ENCODE data around the gene KCTD7.
"Not testable (repeated sequence)": the region's sequence is repeated elsewhere in the genome, so short reads cannot be mapped to it uniquely, and the experiment has no call there.

Gene KCTD7

GRCh38 chr7:66591799-66592596 is 36.7 kb upstream of the KCTD7 start:
- DNase-seq (ENCODE audit: low read depth) = peak; percentile 89
- TF ChIP-seq, protein P1, sequence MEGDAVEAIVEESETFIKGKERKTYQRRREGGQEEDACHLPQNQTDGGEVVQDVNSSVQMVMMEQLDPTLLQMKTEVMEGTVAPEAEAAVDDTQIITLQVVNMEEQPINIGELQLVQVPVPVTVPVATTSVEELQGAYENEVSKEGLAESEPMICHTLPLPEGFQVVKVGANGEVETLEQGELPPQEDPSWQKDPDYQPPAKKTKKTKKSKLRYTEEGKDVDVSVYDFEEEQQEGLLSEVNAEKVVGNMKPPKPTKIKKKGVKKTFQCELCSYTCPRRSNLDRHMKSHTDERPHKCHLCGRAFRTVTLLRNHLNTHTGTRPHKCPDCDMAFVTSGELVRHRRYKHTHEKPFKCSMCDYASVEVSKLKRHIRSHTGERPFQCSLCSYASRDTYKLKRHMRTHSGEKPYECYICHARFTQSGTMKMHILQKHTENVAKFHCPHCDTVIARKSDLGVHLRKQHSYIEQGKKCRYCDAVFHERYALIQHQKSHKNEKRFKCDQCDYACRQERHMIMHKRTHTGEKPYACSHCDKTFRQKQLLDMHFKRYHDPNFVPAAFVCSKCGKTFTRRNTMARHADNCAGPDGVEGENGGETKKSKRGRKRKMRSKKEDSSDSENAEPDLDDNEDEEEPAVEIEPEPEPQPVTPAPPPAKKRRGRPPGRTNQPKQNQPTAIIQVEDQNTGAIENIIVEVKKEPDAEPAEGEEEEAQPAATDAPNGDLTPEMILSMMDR (IDR thresholded peaks at IDR 0.05; ENCODE audit: low read length, missing control alignments) = no peak
- H3K4me3 ChIP-seq (replicated peaks; ENCODE audit: low read depth, low read length) = peak overlapping the region; percentile 74

- peak overlapping the region; percentile 74 for H3K4me3 ChIP-seq (replicated peaks; ENCODE audit: low read depth, low read length)
- not testable (repeated sequence) for DNase-seq (ENCODE audit: low read depth)
These were observed 36.0 kb upstream of the KCTD7 start for GRCh38 chr7:66592597-66593146.

- not testable (repeated sequence) for DNase-seq (ENCODE audit: low read depth); H3K4me3 ChIP-seq (replicated peaks; ENCODE audit: low read depth, low read length)
These were observed 34.6 kb upstream of the KCTD7 start for GRCh38 chr7:66594082-66594481.

- no peak overlapping the region for H3K4me3 ChIP-seq (replicated peaks; ENCODE audit: low read depth, low read length)
- TF ChIP-seq, protein P1 (IDR thresholded peaks at IDR 0.05; ENCODE audit: low read length, missing control alignments) = no peak
- DNase-seq (ENCODE audit: low read depth) = no peak
These were observed 31.2 kb upstream of the KCTD7 start for GRCh38 chr7:66597461-66597860.

GRCh38 chr7:66602159-66602558 is 26.5 kb upstream of the KCTD7 start:
- DNase-seq (ENCODE audit: low read depth) = no peak
- TF ChIP-seq, protein P1 (IDR thresholded peaks at IDR 0.05; ENCODE audit: low read length, missing control alignments) = no peak
- no peak overlapping the region for H3K4me3 ChIP-seq (replicated peaks; ENCODE audit: low read depth, low read length)

DNA sequence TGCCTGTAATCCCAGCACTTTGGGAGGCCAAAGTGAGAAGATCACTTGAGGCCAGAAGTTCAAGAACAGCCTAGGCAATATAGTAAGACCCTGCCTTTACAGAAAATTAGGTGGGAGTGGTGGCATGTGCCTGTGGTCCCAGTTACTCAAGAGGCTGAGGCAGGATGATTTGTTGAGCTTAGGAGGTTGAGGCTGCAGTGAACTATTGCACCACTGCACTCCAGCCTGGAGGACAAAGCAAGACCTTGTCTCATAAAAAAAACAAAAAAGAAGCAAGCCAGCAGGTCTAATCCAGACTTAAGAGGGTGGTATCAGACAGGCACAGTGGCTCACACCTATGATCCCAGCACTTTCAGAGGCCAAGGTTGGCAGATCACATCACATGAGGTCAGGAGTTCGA is 24.5 kb upstream of the KCTD7 start:
- DNase-seq (ENCODE audit: low read depth) = no peak
- TF ChIP-seq, protein P1 (IDR thresholded peaks at IDR 0.05; ENCODE audit: low read length, missing control alignments) = no peak
- H3K4me3 ChIP-seq (replicated peaks; ENCODE audit: low read depth, low read length) = no peak overlapping the region

GRCh38 chr7:66606540-66607291 is 22.0 kb upstream of the KCTD7 start:
- H3K4me3 ChIP-seq (replicated peaks; ENCODE audit: low read depth, low read length); DNase-seq (ENCODE audit: low read depth): not testable (repeated sequence)

DNA sequence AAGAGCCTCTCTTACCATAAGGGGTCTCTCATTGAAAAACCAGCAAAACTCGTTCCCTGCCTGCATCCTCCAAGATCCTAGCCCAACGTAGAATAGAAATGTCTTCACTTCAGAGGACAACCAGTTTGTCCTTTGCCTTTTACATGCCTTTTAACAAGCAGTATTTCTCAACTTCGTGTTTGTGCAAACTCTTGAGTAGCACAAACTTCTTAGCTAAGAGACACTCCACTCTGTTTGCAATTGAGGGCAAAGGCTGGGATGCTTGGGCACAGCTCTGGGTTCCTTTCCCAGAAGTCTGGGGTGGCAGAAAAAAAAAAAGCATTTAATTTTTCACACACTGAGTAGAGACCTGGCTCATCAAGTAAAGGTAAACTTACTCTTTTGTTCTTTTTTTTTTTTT is 19.5 kb upstream of the KCTD7 start:
- TF ChIP-seq, protein P1 (IDR thresholded peaks at IDR 0.05; ENCODE audit: low read length, missing control alignments) = no peak
- DNase-seq (ENCODE audit: low read depth) = no peak
- no peak overlapping the region for H3K4me3 ChIP-seq (replicated peaks; ENCODE audit: low read depth, low read length)

DNA sequence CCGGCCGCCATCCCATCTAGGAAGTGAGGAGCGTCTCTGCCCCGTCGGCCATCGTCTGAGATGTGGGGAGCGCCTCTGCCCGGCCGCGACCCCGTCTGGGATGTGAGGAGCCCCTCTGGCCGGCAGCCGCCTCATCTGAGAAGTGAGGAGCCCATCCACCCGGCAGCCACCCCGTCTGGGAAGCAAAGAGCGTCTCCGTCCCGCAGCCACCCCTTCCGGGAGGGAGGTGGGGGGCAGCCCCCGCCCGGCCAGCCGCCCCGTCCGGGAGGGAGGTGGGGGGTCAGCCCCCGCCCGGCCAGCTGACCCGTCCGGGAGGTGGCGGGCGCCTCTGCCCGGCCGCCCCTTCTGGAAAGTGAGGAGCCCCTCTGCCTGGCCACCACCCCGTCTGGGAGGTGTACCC is 14.1 kb upstream of the KCTD7 start:
- not testable (repeated sequence) for DNase-seq (ENCODE audit: low read depth); H3K4me3 ChIP-seq (replicated peaks; ENCODE audit: low read depth, low read length)

All from fibroblast of pulmonary artery (primary cell).